HG03159 (cell line): ENCODE data around the gene MAF.

Experiments
- ATAC-seq: cut with Tn5 transposase; IDR thresholded peaks from one replicate; pipeline ENCODE4 v1.9.1; 2021; ENCODE audit warnings: mild to moderate bottlenecking, moderate library complexity; ENCODE audit not compliant: unreplicated experiment

The MAF gene

DNA sequence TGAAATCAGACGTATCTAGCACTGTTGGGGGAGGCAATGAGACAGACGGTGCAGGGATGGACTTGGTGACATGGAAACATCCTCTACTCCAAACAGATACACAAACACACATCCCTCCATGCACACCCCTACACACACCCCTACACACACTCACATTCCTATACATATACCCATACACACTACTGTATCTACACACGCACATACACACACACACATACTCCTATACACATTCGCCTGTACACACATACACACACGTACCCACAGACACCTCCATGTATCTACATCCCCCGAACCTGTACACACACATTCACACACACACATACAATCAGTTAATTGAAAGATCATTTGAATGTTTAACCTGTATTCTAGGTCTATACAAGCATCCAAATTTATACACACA, 53.5 kb downstream of the MAF start:
- no peak for ATAC-seq
